NCI-H2196 (cell line): ENCODE data around the gene COMMD6.
A peak's percentile ranks its signal among the peaks of the same experiment; 100 is the strongest.
"Not testable (repeated sequence)": the region's sequence is repeated elsewhere in the genome, so short reads cannot be mapped to it uniquely, and the experiment has no call there.

Experiments used
- DNase-seq: peaks from one replicate; lab custom pipeline; 2025; ENCODE audit not compliant: unreplicated experiment; lab: John Stamatoyannopoulos, UW

COMMD6 gene

DNA sequence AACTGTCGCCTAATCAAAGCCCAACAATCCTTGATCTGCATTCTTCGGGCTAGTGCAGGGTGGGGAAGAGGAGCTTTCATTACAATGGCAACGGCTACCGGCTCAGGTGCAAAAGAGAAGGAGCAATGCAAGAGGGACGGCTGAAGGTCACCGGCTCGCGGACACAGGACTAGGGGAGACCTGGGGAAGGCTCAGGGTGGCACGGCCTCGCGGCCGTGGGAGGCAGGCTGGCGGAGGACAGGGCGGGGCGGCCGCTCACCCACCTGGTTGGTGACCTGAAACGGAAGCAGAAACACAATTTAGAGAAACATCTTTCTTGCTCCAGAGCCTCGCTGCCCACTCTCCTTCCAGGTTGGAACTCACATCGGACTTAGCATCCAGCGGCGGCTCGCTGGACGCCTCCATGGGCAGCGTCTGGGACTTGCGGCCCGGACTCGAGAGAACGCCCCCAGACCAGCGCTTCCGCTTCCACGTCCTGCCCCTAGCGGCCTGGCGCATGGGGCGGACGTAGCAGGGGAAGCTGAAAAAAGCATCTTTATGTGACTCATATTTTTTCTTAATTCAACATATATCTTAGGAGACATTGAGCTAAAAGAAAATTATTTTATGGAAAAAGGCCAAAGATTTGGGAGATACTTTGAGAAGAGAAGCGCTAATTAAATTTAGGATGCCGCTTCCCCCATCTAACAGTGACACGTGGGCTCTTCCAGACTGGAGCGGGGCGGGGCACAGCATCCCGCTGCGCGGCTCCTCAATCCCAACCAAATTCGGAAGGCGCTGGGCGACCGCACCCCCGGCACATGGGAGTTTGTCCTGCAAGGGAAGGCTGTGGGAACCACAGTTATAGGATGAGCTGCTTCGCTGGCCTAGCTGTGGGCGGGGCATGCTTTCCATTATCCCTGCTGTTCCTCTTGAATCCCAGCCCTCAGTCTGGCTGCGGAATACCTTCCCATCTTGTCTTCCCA, at the start of gene COMMD6:
Gene COMMD6, minus strand, starts transcription at position 441 of the 965 bp plus-strand sequence. Its CDS starts 36 bp downstream, at position 405.
- peak; percentile 65 for DNase-seq

- no peak for DNase-seq
Observed at GRCh38 chr13:75585153-75585552, 47.5 kb upstream of the COMMD6 start.

- DNase-seq: no peak
Observed at GRCh38 chr13:75583091-75583490, 45.5 kb upstream of the COMMD6 start.

DNA sequence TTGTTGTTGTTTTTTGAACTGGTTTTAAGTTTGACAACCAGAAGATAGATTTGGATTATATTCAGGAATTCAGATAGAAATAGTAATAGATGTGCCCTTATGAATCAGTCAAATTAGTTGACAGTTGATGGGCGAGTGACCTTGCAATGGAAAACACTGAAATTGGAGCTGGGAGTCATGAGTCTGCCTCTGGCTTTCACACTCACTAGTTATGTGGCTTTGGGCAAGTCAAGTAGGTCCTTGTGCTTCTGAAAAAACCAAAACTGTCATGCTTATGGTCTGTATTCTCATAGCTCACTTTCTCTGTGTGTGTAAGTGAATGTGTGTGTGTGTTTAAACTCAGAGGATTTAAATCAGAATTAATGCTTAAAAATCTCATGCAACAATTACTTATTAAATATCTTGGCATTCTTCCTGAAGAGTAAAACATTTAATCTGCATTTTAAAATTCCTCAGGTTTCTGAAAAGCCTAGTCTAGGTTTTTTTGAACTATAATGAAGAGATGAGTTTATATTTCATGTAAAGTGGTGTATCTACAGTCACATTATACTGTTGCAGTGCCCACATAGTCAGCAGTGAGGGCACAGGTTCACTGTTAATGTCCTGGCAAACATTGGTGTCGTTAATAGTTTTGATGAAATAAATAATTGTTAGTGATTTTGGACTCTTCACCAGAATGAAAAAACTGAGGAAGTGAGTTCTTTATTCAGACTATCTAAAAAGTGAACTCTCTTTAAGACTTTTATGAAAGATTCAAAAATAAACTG, 44.4 kb upstream of the COMMD6 start:
- DNase-seq: no peak

DNA sequence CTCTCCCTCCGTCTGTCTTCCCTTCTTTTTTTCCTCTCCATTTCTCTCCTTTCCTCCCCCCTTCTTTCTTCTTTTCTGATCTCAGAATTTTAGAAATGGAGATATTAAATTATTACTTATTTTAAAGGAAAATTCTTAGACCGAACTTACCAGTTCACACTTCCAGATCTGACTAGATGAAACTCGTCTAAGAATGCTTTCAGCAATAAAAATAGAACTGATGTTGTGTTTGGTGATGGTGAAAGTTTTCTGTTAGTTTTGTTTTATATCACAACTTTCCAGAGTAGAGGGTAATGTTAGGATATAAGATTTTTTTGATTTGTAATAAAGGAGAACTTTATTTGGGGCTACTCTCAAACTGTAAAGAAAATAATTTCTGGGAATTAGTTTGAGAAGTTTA, 41.9 kb upstream of the COMMD6 start:
- no peak for DNase-seq

- DNase-seq: no peak
Observed at GRCh38 chr13:75569576-75569975, 31.9 kb upstream of the COMMD6 start.

DNA sequence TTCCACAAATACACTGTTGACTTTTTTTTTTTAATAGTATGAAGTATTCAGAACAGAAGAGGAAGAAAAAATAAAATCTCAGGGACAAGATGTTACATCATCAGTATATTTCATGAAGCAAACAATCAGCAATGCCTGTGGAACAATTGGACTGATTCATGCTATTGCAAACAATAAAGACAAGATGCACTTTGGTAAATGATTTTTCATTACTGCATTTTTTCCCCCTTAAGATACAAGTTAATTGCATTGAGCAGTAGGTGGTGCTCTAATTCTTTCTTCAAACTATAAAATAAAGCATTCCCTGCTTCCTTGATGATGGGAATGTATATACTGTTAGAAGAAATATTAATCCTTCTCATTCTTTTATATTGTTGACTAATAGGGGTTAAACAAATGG, 29.0 kb upstream of the COMMD6 start:
- DNase-seq: peak; percentile 2

DNA sequence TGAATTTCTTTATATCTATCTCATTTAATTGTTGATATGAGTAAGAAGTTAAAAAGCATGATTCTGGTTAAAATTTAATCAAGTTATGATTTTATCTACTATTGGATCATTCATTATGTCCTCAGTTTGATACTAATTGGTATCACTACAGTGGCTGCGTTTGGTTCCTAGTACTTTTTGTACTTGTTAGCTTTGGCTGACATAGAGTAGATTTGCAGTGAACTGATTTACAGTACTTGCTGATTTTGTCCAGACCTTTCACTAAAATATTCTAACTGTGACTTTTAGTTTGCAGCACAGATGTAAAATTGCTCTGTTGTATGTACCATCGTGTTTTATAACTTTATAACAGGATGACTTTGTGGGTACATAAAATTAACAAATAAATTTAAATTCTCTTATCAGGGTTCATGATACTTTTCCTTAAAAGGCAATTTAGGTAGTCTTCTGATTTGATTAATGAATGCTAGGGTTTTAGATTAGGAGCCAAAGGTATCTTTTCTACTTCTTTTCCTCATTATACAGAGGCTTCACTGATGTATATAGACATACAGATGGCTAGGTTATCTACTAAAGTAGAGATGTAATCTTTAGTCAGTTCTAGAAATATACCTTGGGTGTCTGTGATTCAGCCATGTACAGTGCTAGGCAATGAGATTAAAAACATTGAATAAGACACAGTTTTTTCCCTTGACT, 20.7 kb upstream of the COMMD6 start:
- no peak for DNase-seq

DNA sequence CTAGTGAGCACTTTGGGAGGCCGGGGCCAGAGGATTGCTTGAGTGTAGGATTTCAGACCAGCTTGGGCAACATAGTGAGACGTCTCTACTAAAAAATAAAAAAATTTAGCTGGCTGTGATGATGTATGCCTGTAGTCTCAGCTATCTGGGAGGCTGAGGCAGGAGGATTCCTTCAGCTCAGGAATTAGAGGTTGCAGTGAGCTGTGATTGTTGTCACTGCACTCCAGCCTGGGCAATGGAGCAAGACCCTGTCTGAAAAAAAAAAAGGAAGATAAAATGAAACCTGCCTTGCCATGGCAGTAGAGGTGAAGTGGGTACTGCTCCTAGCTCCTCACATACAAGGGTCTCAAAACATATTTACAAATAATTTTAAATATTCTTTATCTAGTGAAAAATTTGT, 19.3 kb upstream of the COMMD6 start:
- no peak for DNase-seq

- no peak for DNase-seq
Observed at GRCh38 chr13:75555836-75556235, 18.2 kb upstream of the COMMD6 start.

- no peak for DNase-seq
Observed at GRCh38 chr13:75554981-75555380, 17.3 kb upstream of the COMMD6 start.

GRCh38 chr13:75554464-75554863, 16.8 kb upstream of the COMMD6 start:
- DNase-seq: no peak

- DNase-seq: peak; percentile 2
Observed at GRCh38 chr13:75550159-75550567, 12.5 kb upstream of the COMMD6 start.

DNA sequence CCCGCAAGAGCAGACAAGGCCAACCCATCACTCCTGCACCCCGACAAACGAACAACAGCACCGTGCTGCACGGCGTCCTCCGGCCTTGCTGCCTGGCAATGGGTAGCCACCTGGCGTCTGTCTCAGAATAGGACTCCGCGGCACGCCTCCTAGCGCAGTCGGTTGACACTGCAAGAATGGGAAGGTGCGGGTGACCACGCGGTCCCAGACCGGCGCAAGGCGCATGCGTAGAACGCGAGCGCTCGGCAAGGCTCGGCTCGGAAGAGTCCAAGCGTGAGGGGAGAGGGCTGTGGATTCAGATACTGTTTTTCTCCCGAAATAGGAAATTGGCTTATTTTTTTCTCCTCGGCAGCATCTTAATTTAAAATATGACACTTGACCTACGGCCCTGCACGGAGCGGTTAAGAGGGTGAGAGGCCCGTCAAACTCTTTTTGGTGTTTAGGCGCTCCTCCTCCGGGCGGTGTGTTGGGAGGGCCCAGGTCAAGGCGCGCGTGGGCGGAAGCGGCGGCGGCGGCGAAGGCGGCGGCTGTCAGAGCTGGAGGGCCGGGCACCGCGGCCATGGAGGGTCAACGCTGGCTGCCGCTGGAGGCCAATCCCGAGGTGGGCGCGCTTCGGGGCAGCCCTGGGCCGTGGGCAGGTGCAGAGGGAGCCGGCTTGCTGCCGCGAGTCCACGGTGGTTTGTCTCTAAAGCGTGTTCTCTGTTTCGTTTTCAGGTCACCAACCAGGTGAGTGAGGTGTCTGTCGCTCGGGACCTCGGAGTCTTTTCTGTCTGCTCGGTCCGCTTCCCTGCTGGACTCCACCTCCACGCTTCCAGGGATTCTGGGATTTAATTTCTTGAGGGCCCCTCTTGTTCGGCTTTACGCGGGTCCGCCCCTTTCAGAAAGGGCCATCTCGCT, 11.9 kb upstream of the COMMD6 start, which contains the start of gene UCHL3:
Gene UCHL3, plus strand, starts transcription at position 530 of the 897 bp plus-strand sequence. Its CDS starts 30 bp downstream, at position 560.
- DNase-seq: peak; percentile 86

DNA sequence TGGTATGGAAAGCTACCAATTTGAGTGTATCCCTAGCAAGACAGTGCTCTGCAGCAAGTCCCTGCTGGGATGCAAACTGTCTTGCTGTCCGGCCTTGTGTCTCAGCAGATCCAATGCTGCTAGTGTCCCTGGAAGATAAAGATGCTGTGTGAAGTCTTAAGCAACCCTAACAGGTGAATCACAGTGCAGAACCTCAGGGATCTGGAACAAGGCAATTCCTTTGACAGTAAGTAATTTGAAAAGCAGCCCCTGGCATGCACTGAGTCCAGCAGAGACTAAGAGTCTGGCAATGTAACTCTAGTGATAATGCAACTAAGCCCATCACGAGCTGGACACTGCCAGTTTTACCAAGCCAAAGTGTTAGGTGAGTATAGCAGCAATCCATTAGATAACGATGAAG, 10.3 kb upstream of the COMMD6 start:
- DNase-seq: no peak

DNA sequence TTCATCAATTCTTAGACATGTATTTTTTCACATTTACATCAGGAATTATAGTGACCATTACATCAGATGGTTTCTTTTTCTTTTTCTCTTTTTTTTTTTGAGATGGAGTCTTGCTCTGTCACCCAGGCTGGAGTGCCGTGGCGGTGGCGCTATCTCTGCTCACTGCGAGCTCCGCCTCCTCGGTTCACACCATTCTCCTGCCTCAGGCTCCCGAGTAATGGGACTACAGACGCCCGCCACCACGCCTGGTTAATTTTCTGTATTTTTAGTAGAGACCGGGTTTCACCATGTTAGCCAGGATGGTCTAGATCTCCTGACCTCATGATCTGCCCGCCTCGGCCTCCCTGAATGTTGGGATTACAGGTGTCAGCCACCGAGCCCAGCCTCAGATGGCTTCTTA, 7.7 kb upstream of the COMMD6 start:
- DNase-seq: not testable (repeated sequence)

GRCh38 chr13:75544681-75545330, 7.2 kb upstream of the COMMD6 start:
- no peak for DNase-seq

GRCh38 chr13:75541961-75542360, 4.3 kb upstream of the COMMD6 start:
- DNase-seq: no peak

DNA sequence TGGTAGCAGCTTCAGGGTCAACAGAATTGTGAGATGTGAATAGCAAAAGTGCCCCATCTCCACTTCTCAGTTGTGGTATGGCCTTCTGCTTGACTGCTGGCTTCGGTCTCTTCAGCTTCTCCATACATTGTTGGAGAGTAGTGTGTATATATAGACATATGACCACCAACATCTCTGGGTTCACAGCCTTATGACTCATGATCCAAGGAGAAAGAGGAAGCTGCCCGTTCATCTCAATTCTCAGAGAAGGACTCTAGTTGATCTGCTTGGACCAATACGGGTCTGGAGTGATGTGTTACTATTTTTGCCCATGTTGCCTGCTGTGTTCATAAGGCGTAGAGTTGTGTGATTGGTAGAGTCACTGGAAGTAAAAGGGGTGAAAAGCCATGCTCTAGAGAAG, 3.6 kb upstream of the COMMD6 start:
- no peak for DNase-seq

- DNase-seq: no peak
Observed at GRCh38 chr13:75533861-75534260, 3.8 kb downstream of the COMMD6 start.
